ENCODE results near the gene CRMP1. TPM values are rescaled to one million over a fixed set of nuclear protein-coding genes. Genes with fewer than 3 reads are reported as not detected.

Gene CRMP1
- total RNA-seq (2021; fragmentation: NEBNext Ultra II Directional; extraction: Animal tissue kit (Norgen Biotek cat#: 25700)) = 117 and 120 TPM in 2 replicates
- polyA plus RNA-seq (2011; rRNA removed) = 131 and 137 TPM in 2 replicates
- polyA plus RNA-seq (2011; cell fraction: cytosol; rRNA removed) = 121 TPM
- 117 TPM for polyA plus RNA-seq (2011; cell fraction: nucleus; rRNA removed)
- polyA plus RNA-seq (2012, experiment 1 of 2) = 104 to 147 TPM (median 135 TPM) in 4 replicates
- polyA plus RNA-seq (2012, experiment 2 of 2) = 125 TPM
- 92.2 TPM for polyA plus RNA-seq (2013, experiment 1 of 2)
- 91.3 TPM for polyA plus RNA-seq (2013, experiment 2 of 2)
- polyA minus RNA-seq (2011; rRNA and poly(A)+ RNA removed) = 101 and 107 TPM in 2 replicates
- polyA minus RNA-seq (2011; cell fraction: cytosol; rRNA and poly(A)+ RNA removed) = 75.3 TPM
- 50.6 TPM for polyA minus RNA-seq (2011; cell fraction: nucleus; rRNA and poly(A)+ RNA removed)
- long read RNA-seq, experiment 1, transcript CRMP1-202 (14 exons, 2,911 nt) = major isoform, 32 of 137 reads
- long read RNA-seq, experiment 1, transcript CRMP1-201 (14 exons, 3,146 nt) = minor isoform, 8 of 137 reads
- long read RNA-seq, experiment 1, transcript CRMP1-206 (2 exons, 2,436 nt) = minor isoform, 5 of 137 reads
- long read RNA-seq, experiment 1, partial matches to known transcripts = 59 of 137 reads
- long read RNA-seq, experiment 1, other reads (novel, unspliced or antisense) = 32 of 137 reads
- long read RNA-seq, experiment 2, partial matches to known transcripts = 3 of 4 reads
- long read RNA-seq, experiment 2, other reads (novel, unspliced or antisense) = 1 of 4 reads

GRCh38 chr4:5893004-5893580 lies at the start of gene CRMP1:
Gene CRMP1 (minus strand): TSS chr4:5893086. CDS start chr4:5892969, 117 bp downstream.
- Histone ChIP-seq H3K9ac (replicated peaks in 1 of 4; ENCODE audit: extremely low read depth in 1 of 4, low read depth in 3 of 4, low read length in 3 of 4) (peak within 1 kb of the TSS in 1 of 4 experiments; percentile 41; a peak in 1 of 7 replicates), H3K56ac (replicated peaks; ENCODE audit: insufficient read length, low read depth, low read length) (no peak within 1 kb of the TSS), H3K4me2 (ENCODE audit: insufficient read depth in 1 of 2, low read depth in 2 of 2, low read length in 2 of 2) (peak within 1 kb of the TSS; percentile 73 to 94), H3K36me3 (ENCODE audit: control insufficient read depth in 2 of 4, insufficient read depth in 4 of 4, low read length in 3 of 4) (no peaks in the 10 kb centered on the region), H3K4me1 (replicated peaks in 1 of 4; ENCODE audit: control insufficient read depth in 3 of 4, insufficient read depth in 4 of 4, low read length in 3 of 4) (peaks cover 13 to 35% (median 22%) of the 10 kb centered on the region in 4 experiments), H3K27me3 (replicated peaks in 1 of 4; ENCODE audit: control insufficient read depth in 3 of 4, extremely low read depth in 1 of 4, insufficient read depth in 3 of 4, low read length in 3 of 4) (peaks cover 27 to 76% (median 64%) of the 10 kb centered on the region in 4 experiments), H3K4ac (replicated peaks; ENCODE audit: insufficient read length, low read depth, low read length) (peak within 1 kb of the TSS; percentile 83), H4K8ac (ENCODE audit: extremely low read depth, insufficient read depth, low read length) (no peak within 1 kb of the TSS; the same call in 1 of the 2 replicates), H3K23ac (ENCODE audit: insufficient read length) (no peak within 1 kb of the TSS), H4K20me1 (replicated peaks in 1 of 2; ENCODE audit: control insufficient read depth in 1 of 2, insufficient read depth in 2 of 2, low read length in 2 of 2) (peaks cover 10 to 17% of the 10 kb centered on the region in 2 experiments), H2AFZ (ENCODE audit: low read length) (peak within 1 kb of the TSS; percentile 75; the same call in 1 of the 2 replicates), H2BK15ac (ENCODE audit: low read length) (peak within 1 kb of the TSS; percentile 100), H3K9me3 (ENCODE audit: insufficient read depth in 2 of 2, low read depth in 1 of 2, low read length in 1 of 2) (peaks cover 3 to 5% of the 10 kb centered on the region in 2 experiments; a peak in 2 of 4 replicates), H3K23me2 (ENCODE audit: low read depth, low read length) (peaks cover 15% of the 10 kb centered on the region), H4K91ac (replicated peaks; ENCODE audit: insufficient read length, low read length) (no peak within 1 kb of the TSS), H3K14ac (ENCODE audit: insufficient read length) (no peak within 1 kb of the TSS), H4K5ac (ENCODE audit: insufficient read length, low read depth, low read length) (no peak within 1 kb of the TSS), H3K79me1 (ENCODE audit: low read depth, low read length) (no peaks in the 10 kb centered on the region), H2BK120ac (replicated peaks; ENCODE audit: low read depth, low read length) (no peak within 1 kb of the TSS), H3K27ac (ENCODE audit: low read depth, low read length) (no peak within 1 kb of the TSS), H3K79me2 (ENCODE audit: control insufficient read depth in 1 of 2, insufficient read depth in 2 of 2, low read length in 2 of 2) (no peaks in the 10 kb centered on the region), H2AK5ac (ENCODE audit: low read depth, low read length) (peak within 1 kb of the TSS; percentile 32; the same call in 1 of the 2 replicates), H2BK12ac (ENCODE audit: low read depth, low read length) (peak within 1 kb of the TSS; percentile 45; the same call in 1 of the 2 replicates), H3K4me3 (ENCODE audit: extremely low read depth in 1 of 4, insufficient read depth in 2 of 4, low read depth in 3 of 4, low read length in 4 of 4) (peak within 1 kb of the TSS; percentile 36 to 70 (median 43)), H3K18ac (ENCODE audit: extremely low read depth, low read length) (peak within 1 kb of the TSS; percentile 52; the same call in 1 of the 2 replicates), H2BK20ac (ENCODE audit: low read length) (peak within 1 kb of the TSS; percentile 49; the same call in 1 of the 2 replicates), H2BK5ac (ENCODE audit: low read depth, low read length) (no peak within 1 kb of the TSS; the same call in 1 of the 2 replicates)
- FAIRE-seq (no peak), DNase-seq (ENCODE audit: low read depth in 1 of 2, low spot score in 2 of 2) (peak in 1 of 2 experiments; percentile 80)
- ChIA-PET POLR2A (ENCODE audit: partially characterized antibody) (interaction anchor here (0.9 to 4.6 kb wide), 4 partner anchors 9 to 39 kb away, joined by 3 to 14 read pairs (median 6); no protein-coding TSS in a partner anchor), CTCF (ENCODE audit: partially characterized antibody) (interaction anchor here (1.3 to 2.7 kb wide), 3 partner anchors 9 to 19 kb away, joined by 3 to 21 read pairs (median 9); no protein-coding TSS in a partner anchor)
- TF ChIP-seq FOSL1 (IDR thresholded peaks at IDR 0.05; ENCODE audit: insufficient read depth, low read depth, low read length) (no peak), CREB1 (IDR thresholded peaks at IDR 0.05) (peak; percentile 48; the same call in 1 of the 2 replicates), ASH2L (IDR thresholded peaks at IDR 0.05; ENCODE audit: low read length) (peak; percentile 21), EGR1 (IDR thresholded peaks at IDR 0.05; ENCODE audit: borderline replicate concordance, low read depth, low read length) (no peak), MAX (IDR thresholded peaks at IDR 0.05) (peak; percentile 18; the same call in 1 of the 2 replicates), KDM4A (IDR thresholded peaks at IDR 0.05; ENCODE audit: low read depth, low read length, severe bottlenecking) (peak; percentile 21)
- 19% methylated on average over 19 of the region's 67 CpGs; no CpG with 5 or more reads in 1 of the 2 experiments for WGBS, 2 experiments (ENCODE audit: extremely low coverage in 1 of 2, insufficient coverage in 1 of 2, insufficient read length in 1 of 2, insufficient replicate concordance in 2 of 2, low coverage in 1 of 2, low lambda C conversion rate in 2 of 2, missing lambda C conversion rate in 1 of 2)

Data from H1 (cell line).